Endothelial cell of umbilical vein (primary cell): ENCODE data around the gene LRCH1. TPM values are rescaled to one million over a fixed set of nuclear protein-coding genes. Genes with fewer than 3 reads are reported as not detected.

Source experiments
- BruUV-seq: library from RNA; stranded (reverse); fragments of 400-500 nt; replicated peaks from 2 replicates; lab custom pipeline; 2021; lab: Mats Ljungman, UMichigan
- CTCF ChIA-PET: fragments of 300-600, 350-600 bp; sonication (Branson Sonifier 250); formaldehyde crosslinking; loops from one replicate; lab custom pipeline; 2021; ENCODE audit warnings: antibody characterized with exemption, inconsistent platforms; lab: Charles Lee
- POLR2A ChIA-PET: fragments of 300-600, 350-600 bp; sonication (Branson Sonifier 250); formaldehyde crosslinking; loops from one replicate; lab custom pipeline; 2021; ENCODE audit warnings: antibody characterized with exemption, inconsistent platforms; lab: Charles Lee
- DNase-seq: peaks from one replicate; pipeline ENCODE4 v3.0.0-alpha.2; 2011; ENCODE audit warnings: low read depth, low spot score
- FAIRE-seq: peaks from 2 replicates; lab custom pipeline; 2011; peaks lifted over from hg19 to GRCh38; lab: Jason Lieb, UNC
- H2AFZ ChIP-seq: 2 replicates; pipeline ENCODE4 v1.6.0; 2012; ENCODE audit warnings: low read depth, low read length, control low read depth, inconsistent platforms
- H3K27ac ChIP-seq: 2 replicates; pipeline ENCODE4 v1.5.1; 2011; ENCODE audit warnings: low read depth, mild to moderate bottlenecking, control low read depth, low read length, moderate library complexity; ENCODE audit not compliant: insufficient read depth
- H3K27me3 ChIP-seq, 2 experiments: 2 replicates each; pipeline versions ENCODE4 v1.6.0 to v1.6.1; 2011; ENCODE audit warnings: low read length in 2 of 2, mixed read lengths in 1 of 2; ENCODE audit not compliant: control insufficient read depth in 2 of 2, insufficient read depth in 2 of 2
- H3K36me3 ChIP-seq, 2 experiments: 2 replicates in 1 of 2; 3 replicates in 1 of 2; pipeline ENCODE4 v1.5.1; 2011; ENCODE audit warnings: low read length in 2 of 2, mild to moderate bottlenecking in 1 of 2, moderate library complexity in 1 of 2; ENCODE audit not compliant: control insufficient read depth in 2 of 2, insufficient read depth in 2 of 2; ENCODE audit errors: extremely low read depth in 1 of 2
- H3K4me1 ChIP-seq: 3 replicates; pipeline ENCODE4 v1.5.1; 2011; ENCODE audit warnings: mild to moderate bottlenecking, low read length; ENCODE audit not compliant: control insufficient read depth, insufficient read depth; ENCODE audit errors: extremely low read depth
- H3K4me2 ChIP-seq: 2 replicates; pipeline ENCODE4 v1.6.1; 2011; ENCODE audit warnings: low read length, control low read depth, mixed read lengths; ENCODE audit not compliant: insufficient read depth
- H3K4me3 ChIP-seq, 3 experiments: fragments of 200-600 bp in 1 of 3; sonication (generic), shearing (Covaris generic) in 1 of 3; replicated peaks in 1 of 3; 2 replicates each; pipeline ENCODE4 v1.5.1; 2011 to 2016; ENCODE audit warnings: control low read depth in 3 of 3, low read length in 3 of 3, mild to moderate bottlenecking in 2 of 3, inconsistent platforms in 1 of 3, low read depth in 1 of 3, moderate library complexity in 1 of 3; ENCODE audit not compliant: insufficient read depth in 1 of 3
- H3K79me2 ChIP-seq: 2 replicates; pipeline ENCODE4 v1.6.0; 2012; ENCODE audit warnings: low read length, inconsistent platforms; ENCODE audit not compliant: control insufficient read depth, insufficient read depth
- H3K9ac ChIP-seq: replicated peaks from 2 replicates; pipeline ENCODE3; 2011; ENCODE audit warnings: low read length, control low read depth; ENCODE audit not compliant: insufficient read depth; ENCODE audit errors: extremely low read depth
- H3K9me1 ChIP-seq: replicated peaks from 3 replicates; pipeline ENCODE4 v1.6.0; 2011; ENCODE audit warnings: mild to moderate bottlenecking, low read length; ENCODE audit not compliant: control insufficient read depth, insufficient read depth; ENCODE audit errors: extremely low read depth
- H3K9me3 ChIP-seq: replicated peaks from 2 replicates; pipeline ENCODE4 v1.5.1; 2012; ENCODE audit warnings: low read length, inconsistent platforms; ENCODE audit not compliant: control insufficient read depth, insufficient read depth
- H4K20me1 ChIP-seq: replicated peaks from 2 replicates; pipeline ENCODE3; 2011; ENCODE audit warnings: mild to moderate bottlenecking, low read length; ENCODE audit not compliant: control insufficient read depth, insufficient read depth; ENCODE audit errors: extremely low read depth
- FOS ChIP-seq: IDR thresholded peaks from 2 replicates; pipeline ENCODE4 v1.6.1; 2011; ENCODE audit warnings: mild to moderate bottlenecking, low read length, moderate library complexity, borderline replicate concordance; ENCODE audit not compliant: insufficient read depth
- GATA2 ChIP-seq: IDR thresholded peaks from 2 replicates; pipeline ENCODE4 v1.7.0; 2011; ENCODE audit warnings: low read depth, mild to moderate bottlenecking, moderate library complexity, mixed read lengths, low read length; ENCODE audit not compliant: insufficient read length, insufficient read depth
- JUN ChIP-seq: IDR thresholded peaks from 2 replicates; pipeline ENCODE4 v1.6.1; 2011; ENCODE audit warnings: borderline replicate concordance, low read depth; ENCODE audit not compliant: insufficient read length, insufficient read depth
- MAX ChIP-seq: IDR thresholded peaks from 2 replicates; pipeline ENCODE4 v1.6.1; 2011; ENCODE audit not compliant: insufficient read depth, insufficient read length
- MYC ChIP-seq: IDR thresholded peaks from one replicate; pipeline ENCODE4 v1.6.1; 2011; ENCODE audit warnings: mild to moderate bottlenecking, low read depth, low read length
- POLR2A ChIP-seq: IDR thresholded peaks from 2 replicates; pipeline ENCODE4 v1.6.1; 2012; ENCODE audit warnings: low read depth, mild to moderate bottlenecking, control low read depth, low read length
- POLR2AphosphoS5 ChIP-seq: IDR thresholded peaks from 2 replicates; pipeline ENCODE4 v1.6.1; 2012; ENCODE audit warnings: low read depth, mild to moderate bottlenecking, control low read depth, low read length, moderate library complexity; ENCODE audit not compliant: insufficient read depth
- dilution Hi-C: fragments of 300-500 bp; cut with MboI; formaldehyde crosslinking; loops from one replicate; pipeline ENCODE4 v1.15.0; 2019; ENCODE audit warnings: low sequenced_read_pairs; ENCODE audit not compliant: extremely low pct_ligation_motif_present
- intact Hi-C: fragments of 100-400 bp; cut with micrococcal nuclease; formaldehyde crosslinking; loops from one replicate; pipeline ENCODE4 v1.10.0; 2022
- polyA plus RNA-seq, 4 experiments: library from polyadenylated mRNA; depleted of rRNA in 3 of 4; stranded (reverse) in 3 of 4; unstranded in 1 of 4; fragments of >200 nt; gene quantifications; 2 replicates each; pipeline versions ENCODE4 v1.2.1 to v1.2.3, GENCODE V29; 2011 to 2012; ENCODE audit warnings: missing spikeins in 1 of 4
- total RNA-seq: library from RNA; stranded (reverse); gene quantifications from 2 replicates; pipeline ENCODE4 v1.2.3, GENCODE V29; 2021
- TF ChIP-seq, protein P1 (sequence below), 2 donors: IDR thresholded peaks; 1 replicate in 1 of 2; 2 replicates in 1 of 2; pipeline ENCODE4 v1.5.1; 2011; ENCODE audit warnings: low read length in 2 of 2, mild to moderate bottlenecking in 2 of 2, moderate library complexity in 2 of 2, control low read depth in 1 of 2, inconsistent platforms in 1 of 2, low read depth in 1 of 2; ENCODE audit not compliant: insufficient read depth in 1 of 2; ENCODE audit errors: extremely low read depth in 1 of 2

Gene LRCH1
- total and polyA plus RNA-seq, 2 donors (not counting 3 experiments of a cell fraction or from before 2014, with no cell fraction given) = 5.4 to 16.5 TPM

GRCh38 chr13:46592385-46592784 lies 39.4 kb downstream of the LRCH1 start:
- Histone ChIP-seq H3K9me1 (no peaks in the 10 kb centered on the region), H3K9me3 (no peaks in the 10 kb centered on the region), H4K20me1 (peaks cover 8% of the 10 kb centered on the region), H3K4me2 (no peak overlapping the region), H3K79me2 (peaks cover 22% of the 10 kb centered on the region), H3K9ac (no peak overlapping the region), H2AFZ (no peak overlapping the region), H3K36me3 (no peaks in the 10 kb centered on the region), H3K4me3 (no peak overlapping the region), H3K27ac (no peak overlapping the region), H3K27me3 (no peaks in the 10 kb centered on the region), H3K4me1 (peaks cover 11% of the 10 kb centered on the region)
- no TSS peak for BruUV-seq
- peak; percentile 37 for FAIRE-seq
- intact Hi-C loops = no loop called here
- CTCF ChIA-PET = no interaction called here
- dilution Hi-C loops = no loop called here
- POLR2A ChIA-PET = no interaction called here
- TF ChIP-seq FOS (no peak), GATA2 (no peak), JUN (no peak), POLR2A (no peak), MAX (no peak), MYC (no peak), POLR2AphosphoS5 (no peak)
- TF ChIP-seq, protein P1, sequence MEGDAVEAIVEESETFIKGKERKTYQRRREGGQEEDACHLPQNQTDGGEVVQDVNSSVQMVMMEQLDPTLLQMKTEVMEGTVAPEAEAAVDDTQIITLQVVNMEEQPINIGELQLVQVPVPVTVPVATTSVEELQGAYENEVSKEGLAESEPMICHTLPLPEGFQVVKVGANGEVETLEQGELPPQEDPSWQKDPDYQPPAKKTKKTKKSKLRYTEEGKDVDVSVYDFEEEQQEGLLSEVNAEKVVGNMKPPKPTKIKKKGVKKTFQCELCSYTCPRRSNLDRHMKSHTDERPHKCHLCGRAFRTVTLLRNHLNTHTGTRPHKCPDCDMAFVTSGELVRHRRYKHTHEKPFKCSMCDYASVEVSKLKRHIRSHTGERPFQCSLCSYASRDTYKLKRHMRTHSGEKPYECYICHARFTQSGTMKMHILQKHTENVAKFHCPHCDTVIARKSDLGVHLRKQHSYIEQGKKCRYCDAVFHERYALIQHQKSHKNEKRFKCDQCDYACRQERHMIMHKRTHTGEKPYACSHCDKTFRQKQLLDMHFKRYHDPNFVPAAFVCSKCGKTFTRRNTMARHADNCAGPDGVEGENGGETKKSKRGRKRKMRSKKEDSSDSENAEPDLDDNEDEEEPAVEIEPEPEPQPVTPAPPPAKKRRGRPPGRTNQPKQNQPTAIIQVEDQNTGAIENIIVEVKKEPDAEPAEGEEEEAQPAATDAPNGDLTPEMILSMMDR (IDR thresholded peaks at IDR 0.05; ENCODE audit: extremely low read depth in 1 of 2, insufficient read depth in 1 of 2, low read depth in 1 of 2, low read length in 2 of 2) = no peak
- no peak for DNase-seq
